ENCODE measurements around the gene NCOA6. TPM values are rescaled to one million over a fixed set of nuclear protein-coding genes. Genes with fewer than 3 reads are reported as not detected.
"Not testable (repeated sequence)": the region's sequence is repeated elsewhere in the genome, so short reads cannot be mapped to it uniquely, and the experiment has no call there.

NCOA6 gene
- total RNA-seq, 1 donor from 2014 or later: 9.4 TPM

DNA sequence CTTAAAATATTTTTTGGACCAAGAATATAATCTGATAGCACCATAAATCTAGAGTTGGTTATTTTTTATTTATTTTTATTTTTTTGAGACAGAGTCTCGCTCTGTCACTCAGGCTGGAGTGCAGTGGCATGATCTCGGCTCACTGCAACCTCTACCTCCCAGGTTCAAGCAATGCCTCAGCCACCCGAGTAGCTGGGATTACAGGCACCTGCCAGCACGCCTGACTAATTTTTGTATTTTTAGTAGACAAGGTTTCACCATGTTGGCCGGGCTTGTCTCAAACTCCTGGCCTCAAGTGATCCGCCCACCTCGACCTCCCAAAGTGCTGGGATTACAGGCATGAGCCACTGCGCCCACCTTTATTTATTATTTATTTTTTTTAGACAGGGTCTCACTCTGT lies 45.2 kb downstream of the NCOA6 start:
- not testable (repeated sequence) for ATAC-seq; DNase-seq (ENCODE audit: low spot score)

DNA sequence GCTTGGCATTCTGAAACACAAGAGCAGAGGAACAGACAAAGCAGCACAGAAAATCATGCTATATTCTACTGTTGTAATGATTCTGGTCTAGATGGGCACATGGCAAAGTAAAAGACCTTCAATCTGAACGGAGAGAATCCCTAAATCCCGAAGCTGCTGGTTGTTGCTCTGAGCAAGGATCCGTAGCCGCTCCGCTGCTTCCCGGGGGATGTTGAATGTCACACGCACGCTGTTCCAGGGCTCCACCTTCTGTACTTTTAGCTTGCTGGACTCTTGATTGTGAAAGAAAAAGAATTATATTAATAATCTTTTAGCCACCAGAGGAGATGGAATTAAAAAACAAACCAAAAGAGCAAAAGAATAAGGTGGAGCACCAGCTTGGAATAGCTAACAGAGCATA lies 49.3 kb downstream of the NCOA6 start:
- ATAC-seq: no peak
- no peak for DNase-seq (ENCODE audit: low spot score)

DNA sequence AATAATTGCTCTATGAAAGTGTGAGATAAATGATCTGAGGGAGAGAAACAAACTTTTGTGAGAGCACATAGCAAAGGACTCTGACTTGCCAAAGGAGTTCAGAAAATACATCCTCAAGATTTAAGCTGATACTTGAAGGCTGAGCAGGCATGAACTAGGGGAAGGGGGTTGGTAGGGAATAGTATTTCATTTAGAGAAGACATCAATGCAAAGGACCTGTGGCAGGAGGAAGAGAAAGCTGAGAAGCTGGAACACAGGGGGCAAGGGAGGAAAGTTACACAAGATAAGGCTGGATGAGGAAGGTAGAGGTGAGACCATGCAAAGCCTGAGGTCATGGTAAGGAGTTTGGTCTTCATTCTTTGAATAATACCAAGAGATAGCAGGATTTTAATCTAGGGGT lies 50.6 kb downstream of the NCOA6 start:
- ATAC-seq (no peak), DNase-seq (ENCODE audit: low spot score) (no peak)

DNA sequence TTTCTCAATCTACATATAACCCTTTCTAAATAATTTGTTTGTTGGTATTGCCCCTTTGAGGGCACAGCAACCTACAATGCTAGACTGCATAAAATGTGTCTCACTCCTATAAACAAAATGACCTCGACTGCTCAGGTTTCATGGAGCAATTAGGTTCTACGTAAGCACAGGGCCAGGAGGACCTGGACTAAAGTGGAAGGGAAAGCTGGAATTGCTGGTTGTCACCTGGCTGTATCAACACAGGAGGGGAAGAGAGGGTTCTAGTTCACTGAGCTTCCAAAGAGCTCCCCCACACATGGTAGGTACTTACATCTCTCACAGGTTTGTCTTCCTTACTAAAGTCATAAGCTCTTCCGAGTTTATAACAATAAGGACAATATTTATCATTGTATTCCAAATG lies 51.0 kb downstream of the NCOA6 start:
- DNase-seq (ENCODE audit: low spot score): no peak
- ATAC-seq: no peak

DNA sequence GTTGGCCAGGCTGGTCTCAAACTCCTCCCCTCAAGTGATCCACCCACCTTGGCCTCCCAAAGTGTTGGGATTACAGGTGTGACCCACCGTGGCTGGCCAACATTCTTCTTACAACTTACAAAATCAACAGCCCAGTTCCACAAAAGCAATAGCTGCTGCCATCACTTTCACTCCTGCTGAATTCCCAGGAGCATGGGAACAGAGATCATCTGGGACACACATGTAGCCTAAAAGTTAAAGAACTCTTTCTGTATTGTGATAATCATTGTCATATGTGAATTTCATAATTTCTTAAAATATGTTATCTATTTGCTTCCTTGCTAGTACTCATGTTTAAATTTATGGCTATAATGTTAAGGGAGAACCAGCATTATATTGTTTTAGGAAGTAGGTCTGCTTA lies 51.7 kb downstream of the NCOA6 start:
- no peak for DNase-seq (ENCODE audit: low spot score)
- no peak for ATAC-seq

DNA sequence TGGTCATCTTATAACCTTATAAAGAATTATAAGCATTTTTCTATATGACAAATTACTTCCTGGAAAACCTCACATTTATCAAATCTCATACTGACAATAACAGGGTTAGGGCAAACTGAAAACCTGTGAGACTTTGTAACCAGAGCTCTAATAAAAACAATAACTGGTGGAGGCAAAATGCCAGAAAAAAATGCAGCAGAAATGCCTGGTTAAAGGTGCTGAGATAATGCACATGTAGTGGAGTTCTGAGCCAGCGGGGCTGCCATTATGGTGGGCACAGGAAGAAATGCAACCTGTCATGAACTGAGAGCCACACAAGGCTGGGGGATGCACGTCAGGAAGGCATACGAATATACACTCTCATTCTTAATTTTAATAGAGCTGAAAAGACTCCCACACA lies 53.0 kb downstream of the NCOA6 start:
- ATAC-seq (no peak), DNase-seq (ENCODE audit: low spot score) (no peak)

DNA sequence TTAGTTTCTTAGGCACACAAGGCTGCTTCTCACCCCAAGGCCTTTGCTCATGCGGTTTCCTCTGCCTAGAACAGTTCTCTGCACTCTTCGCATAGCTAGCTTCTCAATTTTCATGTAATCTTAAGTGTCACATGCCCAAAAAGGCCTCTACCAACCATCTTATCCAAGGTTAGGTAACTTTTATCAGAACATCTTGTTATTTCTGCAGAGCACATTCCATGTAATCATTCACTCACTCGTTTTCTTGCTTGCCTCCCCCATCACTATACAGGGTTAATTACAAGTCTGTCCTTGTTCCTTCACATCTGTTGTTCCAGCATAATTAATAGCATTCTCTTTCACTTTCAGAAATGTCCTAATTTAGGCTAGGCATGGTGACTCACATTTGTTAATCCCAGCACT lies 53.8 kb downstream of the NCOA6 start:
- DNase-seq (ENCODE audit: low spot score) (no peak), ATAC-seq (no peak)

DNA sequence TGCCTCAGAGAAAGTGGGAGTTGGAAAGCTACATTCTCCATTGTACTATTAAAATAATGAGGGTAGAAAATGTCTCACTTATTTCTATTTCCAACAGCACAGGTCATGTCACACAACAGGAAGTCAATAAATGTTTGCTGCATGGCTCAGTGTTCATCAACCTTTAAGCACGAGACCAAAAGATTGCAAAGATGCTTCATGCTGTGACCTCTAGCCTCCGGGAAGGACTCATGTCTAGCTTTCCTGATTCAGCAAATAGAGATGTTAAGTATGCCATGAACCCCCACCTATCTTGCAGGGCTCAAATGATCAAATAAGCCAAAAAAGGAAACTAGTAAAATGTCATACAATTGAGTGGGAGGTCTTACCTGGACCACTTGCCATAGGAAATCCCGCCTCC lies 57.4 kb downstream of the NCOA6 start:
- DNase-seq (ENCODE audit: low spot score): no peak
- no peak for ATAC-seq

DNA sequence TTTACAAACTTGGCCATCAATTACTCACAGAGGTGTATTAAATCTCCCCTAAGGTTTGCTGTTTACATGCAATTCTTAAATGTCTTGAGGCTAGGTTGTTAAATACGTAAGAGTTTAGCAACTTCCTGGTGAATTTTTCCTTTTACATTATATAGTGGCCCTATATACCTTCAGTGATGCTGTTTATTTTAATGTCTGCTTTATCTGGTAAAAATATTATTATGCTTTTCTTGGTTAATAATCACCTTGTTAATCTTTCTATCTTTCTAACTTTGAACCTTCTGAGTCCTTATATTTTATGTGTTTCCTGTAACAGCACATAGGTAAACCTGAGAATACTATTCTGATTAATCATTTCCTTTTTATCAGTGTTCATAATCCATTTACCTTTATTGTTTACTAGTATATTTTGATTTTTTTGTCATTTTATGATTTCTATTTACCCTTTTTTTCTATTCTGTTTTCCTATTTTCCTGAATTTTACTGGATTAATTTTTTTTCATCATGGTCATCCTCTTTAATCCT lies 63.4 kb downstream of the NCOA6 start:
- ATAC-seq: no peak
- no peak for DNase-seq (ENCODE audit: low spot score)

DNA sequence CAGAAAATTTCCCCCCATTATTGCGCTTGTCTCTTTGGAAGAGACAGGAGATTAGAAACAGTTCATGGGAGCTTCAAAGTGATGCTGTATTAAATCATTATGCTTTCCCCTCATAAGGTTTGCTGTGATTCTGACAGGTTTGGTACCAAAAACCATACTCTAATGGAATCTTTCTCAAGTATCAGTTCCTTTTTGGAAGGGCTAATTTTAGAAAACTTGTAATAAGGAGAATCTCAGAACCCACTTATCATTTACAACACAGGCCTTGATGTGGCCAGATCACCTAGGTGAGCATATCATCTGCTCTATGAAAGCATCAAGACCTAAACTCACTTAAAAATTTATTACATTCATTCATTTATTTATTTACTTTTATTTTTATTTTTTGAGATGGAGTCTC lies 70.1 kb downstream of the NCOA6 start:
- DNase-seq (ENCODE audit: low spot score): no peak
- no peak for ATAC-seq

DNA sequence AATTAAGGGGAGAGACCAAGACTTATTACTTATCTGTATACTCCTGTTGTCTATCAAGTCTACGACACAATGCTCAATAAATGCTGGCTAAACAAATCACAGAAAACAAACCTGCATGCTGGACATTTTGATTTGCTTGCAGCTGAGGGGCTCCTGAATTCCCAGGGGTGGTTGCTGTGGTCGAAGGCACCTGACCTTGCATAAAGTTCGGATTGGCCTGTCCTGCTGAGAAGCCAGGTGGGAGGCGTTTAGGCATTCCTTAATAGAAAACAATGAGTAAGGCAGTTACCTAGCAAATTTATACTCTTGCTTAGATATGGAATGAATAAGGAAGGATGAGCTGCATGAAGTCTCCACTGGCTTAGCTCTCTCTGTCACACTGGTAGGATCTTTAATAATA lies 70.8 kb downstream of the NCOA6 start:
- DNase-seq (ENCODE audit: low spot score) (no peak), ATAC-seq (no peak)

DNA sequence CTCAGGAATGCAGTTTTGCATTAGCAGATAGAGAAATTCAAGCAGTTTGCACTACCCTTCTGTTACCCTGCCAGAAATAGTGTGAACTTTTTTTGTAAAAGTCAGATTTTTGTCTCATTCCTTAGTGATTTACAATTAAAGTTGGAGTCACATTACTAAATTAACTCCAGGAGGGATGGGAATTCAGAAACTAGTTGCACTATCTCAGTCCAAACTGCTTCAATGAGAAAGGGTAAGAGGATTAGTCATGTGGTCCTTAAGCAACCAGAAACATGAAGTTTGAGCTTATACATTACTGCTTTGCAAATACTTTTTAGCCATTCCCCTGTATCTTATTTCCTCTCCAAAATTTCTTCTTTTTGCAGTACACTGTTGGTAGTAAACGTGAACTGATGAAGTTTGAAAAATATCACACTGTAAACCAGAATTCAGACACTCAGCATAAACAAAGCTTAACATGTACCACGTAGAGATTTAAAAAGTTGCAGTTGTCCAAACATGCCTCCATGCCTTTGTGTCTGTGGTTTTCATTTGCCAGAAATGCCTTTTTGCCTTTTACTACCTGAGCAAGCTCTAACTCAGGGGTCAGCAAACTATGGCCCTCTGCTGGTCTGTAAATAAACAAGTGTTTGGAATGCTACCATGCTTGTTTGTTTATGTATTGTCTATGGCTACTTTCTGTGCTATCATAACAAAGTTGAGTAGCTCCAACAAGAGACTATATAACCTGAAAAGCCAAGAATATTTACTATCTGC lies 71.6 kb downstream of the NCOA6 start:
- no peak for DNase-seq (ENCODE audit: low spot score)
- peak; percentile 31 for ATAC-seq

DNA sequence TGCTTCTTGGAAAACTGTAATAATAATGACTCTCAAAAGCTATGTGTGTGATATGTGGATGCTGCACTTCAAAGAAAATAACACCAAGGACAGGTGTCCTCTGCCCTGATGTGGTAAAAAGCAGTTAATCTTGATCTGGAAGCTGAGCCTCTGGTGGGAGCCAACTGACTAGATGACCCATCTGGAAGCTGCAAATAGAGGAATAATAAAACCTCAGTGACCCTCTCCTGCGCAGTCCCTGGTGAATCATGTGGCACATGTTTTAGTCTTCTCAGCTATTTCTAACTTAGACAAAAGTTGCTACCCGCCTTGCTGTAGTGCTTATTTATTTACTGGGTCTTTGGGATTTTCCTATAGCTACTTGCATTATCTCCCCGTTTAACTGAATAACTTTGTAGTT lies 74.0 kb downstream of the NCOA6 start:
- no peak for ATAC-seq
- DNase-seq (ENCODE audit: low spot score): no peak

DNA sequence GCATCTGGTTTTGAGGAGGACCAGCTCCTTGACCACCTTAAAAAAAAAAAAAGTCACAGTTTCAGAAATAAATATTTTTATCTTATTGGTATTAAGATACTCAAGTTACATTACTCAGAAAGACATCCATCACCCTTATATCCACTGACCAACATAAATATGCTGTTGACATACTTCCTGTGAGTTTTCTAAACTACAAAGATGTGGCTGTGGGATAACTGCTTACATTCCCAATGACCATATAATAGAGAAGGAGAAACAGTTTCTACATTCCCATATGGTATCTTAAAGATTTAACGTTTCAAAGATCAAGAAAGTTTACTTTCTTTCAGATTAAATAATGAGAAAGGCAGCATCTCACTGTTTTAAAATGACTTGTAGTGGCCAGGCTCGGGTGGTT lies 75.0 kb downstream of the NCOA6 start:
- no peak for ATAC-seq

DNA sequence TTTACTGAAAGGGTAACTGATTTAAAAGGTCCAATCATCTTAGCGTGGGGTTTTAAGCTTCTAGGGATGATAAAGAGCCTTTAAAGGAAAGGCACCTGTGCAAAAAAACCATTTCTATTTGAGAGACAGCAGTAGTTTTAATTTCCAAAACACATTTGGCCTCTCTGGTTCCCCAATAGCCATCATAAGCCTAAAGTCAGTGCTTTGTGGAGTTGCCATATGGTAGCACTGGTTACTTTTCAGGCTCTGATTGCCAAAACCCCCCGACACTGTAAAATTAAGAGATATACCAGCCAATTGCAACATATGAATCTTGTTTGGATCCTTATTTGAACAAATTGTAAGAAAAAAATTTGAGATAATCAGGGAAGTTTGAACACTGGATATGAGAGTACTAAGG lies 76.7 kb downstream of the NCOA6 start:
- DNase-seq (ENCODE audit: low spot score) (no peak), ATAC-seq (no peak)

More for the DNA sequence above, 75.0 kb downstream of the NCOA6 start:
- no peak for DNase-seq (ENCODE audit: low spot score)

DNA sequence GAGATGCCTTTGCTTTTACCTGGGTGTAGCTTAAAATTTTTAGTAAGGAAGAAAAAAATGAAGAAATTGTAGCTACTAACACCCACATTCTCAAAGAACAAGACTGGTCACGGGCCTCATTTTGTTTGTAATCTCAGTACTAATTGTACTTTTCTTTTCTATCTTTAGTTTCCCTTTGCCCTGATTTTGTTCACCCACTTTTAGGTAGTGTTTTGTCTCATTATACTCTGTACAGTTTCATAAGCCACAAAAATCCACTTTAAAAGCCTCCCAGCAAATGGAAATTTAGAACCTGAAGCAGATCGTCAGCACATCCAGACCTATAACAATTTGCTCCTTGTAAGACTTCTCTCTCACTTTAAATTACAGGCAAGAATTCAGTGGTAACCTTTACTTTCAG lies 78.0 kb downstream of the NCOA6 start:
- DNase-seq (ENCODE audit: low spot score) (no peak), ATAC-seq (no peak)

DNA sequence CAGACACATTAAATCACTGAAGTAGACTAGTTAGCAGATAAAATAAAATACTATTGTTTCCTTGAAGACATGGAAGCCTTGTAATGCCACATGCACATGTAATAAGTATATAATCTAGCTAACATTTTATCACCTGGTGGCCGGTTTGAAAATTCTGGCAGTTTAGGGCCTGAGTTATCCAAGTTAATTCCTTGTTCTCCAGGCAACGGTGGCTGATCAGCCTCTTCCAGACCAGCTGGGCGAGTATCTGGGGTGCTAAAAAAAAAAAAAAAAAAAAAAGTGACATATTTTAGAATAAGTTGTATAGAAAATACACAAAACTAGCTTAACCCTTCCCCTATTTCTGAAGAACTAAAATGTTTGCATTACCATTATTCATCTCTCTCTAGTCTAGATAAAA lies 78.8 kb downstream of the NCOA6 start:
- ATAC-seq (no peak), DNase-seq (ENCODE audit: low spot score) (no peak)

DNA sequence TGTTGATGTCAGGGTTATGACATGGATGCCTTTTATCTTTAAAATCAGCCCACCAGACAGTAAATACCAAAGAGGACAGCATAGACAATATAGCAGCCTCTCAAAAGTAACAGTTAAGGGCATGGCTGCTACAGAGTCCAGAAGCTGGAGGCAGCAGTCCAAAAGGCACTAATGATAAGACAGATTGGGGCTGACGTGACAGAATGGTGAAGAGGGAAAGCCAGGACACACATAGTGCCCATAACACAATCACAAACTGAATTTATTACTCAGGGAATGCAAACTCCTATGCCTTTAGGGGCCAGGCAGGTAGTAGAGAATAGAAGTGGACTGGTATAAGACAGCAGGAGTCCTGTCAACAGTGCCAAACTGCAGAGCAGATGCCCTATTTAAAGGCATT lies 80.6 kb downstream of the NCOA6 start:
- DNase-seq (ENCODE audit: low spot score) (no peak), ATAC-seq (no peak)

DNA sequence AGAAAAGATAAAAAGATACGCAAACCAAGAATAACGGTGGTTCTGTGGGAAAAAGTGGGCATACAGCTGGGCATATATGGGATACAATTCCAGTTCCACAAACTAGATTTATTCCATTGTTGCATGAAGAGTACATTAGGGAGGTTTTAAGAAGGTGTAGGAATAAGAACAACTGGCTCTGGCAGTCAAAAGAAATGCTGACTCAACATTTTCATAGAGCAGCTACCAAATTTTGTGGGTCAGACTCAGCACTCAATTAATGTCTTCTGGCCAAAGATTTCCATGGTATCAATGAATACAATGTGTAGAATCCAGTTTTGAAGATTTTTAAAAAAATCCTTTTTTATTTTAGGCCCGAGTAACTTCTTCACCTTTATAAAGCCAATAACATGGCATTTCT lies 81.1 kb downstream of the NCOA6 start:
- ATAC-seq: no peak
- DNase-seq (ENCODE audit: low spot score): no peak

DNA sequence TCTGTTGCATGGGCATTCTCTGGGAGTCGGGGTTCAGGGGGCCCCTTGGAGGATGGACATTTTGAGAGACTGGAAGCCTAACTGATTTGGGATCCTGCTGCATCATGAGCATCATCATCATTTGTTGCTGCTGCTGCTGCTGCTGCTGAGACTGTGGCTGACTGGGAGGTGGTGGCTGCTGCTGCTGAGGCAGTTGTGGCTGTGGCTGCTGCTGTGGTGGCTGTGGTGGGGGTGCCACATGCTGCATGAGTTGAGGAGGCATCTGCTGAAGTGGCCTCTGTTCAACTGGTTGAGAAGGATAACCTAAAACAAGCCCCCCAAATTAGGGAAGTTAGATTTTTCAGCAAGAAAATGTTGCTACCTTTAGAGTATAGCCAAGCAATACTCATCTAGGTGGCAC lies 82.4 kb downstream of the NCOA6 start:
- DNase-seq (ENCODE audit: low spot score): no peak
- ATAC-seq: no peak

DNA sequence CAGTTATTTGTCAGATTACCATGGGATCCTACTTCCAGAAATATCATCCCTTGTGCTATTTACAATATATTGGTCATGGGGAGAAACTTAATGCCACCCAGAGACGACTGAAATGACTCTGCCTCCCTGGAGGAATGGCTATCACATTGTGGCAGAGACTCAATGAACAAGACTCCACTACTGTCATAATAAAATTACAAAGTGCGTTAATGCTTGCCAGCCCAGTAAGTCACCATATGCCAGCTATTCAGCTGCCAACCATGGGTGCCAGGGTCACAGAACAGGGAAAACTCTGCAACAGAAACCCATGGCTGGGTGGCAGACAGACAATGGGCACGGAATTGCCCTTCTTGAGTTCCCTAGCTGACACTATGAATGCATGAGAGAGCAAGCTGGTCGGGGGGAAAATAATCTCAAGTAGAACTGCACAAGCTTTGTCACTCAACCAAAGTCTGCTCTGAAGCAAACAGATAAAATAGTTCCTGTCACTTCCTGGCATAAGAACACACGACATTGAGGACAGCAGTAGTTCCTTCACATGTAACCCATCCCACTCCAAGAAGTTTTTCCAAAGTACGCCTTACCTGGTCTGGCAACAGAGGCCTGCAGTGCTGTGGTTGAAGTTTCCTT lies 89.2 kb downstream of the NCOA6 start:
- ATAC-seq: peak; percentile 14

DNA sequence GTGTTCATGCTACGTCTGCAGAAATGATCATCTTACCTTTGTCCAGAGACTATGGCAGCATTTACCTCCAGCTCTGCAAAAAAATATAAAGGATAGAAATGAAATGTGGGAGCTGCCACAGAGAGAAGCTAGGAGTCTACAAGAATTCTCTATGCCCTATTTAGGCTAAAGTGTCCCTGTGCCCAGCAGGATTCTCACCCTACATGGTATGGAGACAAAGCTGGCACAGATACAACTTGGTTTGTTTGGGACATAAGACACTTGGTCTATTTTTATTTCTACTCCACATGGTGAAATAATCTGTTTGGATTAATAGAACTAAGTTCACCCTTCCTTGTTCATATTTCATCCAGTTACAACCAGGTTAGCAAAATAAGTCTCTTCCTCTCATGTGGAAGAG lies 92.9 kb downstream of the NCOA6 start:
- DNase-seq (ENCODE audit: low spot score) (no peak), ATAC-seq (no peak)

More for the DNA sequence above, 89.2 kb downstream of the NCOA6 start:
- no peak for DNase-seq (ENCODE audit: low spot score)

DNA sequence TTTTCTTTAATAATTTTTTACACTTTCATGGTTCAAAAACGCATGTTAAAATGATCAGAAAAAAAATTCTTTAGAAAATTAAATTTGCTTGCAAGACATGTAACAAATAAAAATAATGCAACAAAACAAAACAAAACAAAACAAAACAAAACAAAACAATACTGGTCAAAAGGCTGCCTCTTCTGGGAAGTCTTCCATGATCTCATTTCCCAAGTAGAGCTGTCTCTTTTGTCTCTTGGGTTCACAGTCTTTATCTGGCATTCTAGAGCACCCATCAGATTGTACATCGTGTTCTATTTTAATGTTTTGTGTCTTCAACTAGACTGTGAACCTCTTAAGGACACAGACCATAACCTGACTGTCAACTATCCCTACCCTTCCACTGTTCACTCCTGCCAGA lies 96.0 kb downstream of the NCOA6 start:
- no peak for ATAC-seq

More for the DNA sequence above, 96.0 kb downstream of the NCOA6 start:
- no peak for DNase-seq (ENCODE audit: low spot score)

Data from left lobe of liver (tissue), 2 donors.